Transverse colon (tissue), 3 donors: ENCODE measurements around the gene SP140L.

Experiments
- CTCF ChIP-seq, 5 experiments: fragments of 200-600 bp in 3 of 5; fragments of 450-650 bp in 2 of 5; sonication (generic) in 3 of 5; IDR thresholded peaks; 1 replicate in 2 of 5; 2 replicates in 3 of 5; pipeline ENCODE4 v1.5.1; 2016 to 2017; ENCODE audit warnings: antibody characterized with exemption in 5 of 5, inconsistent platforms in 3 of 5, mild to moderate bottlenecking in 2 of 5, moderate library complexity in 1 of 5
- EP300 ChIP-seq: sonication (generic); formaldehyde crosslinking; IDR thresholded peaks from one replicate; pipeline ENCODE4 v1.6.1; 2017; ENCODE audit warnings: antibody characterized with exemption, low read depth
- POLR2A ChIP-seq: fragments of 450-650 bp; IDR thresholded peaks from one replicate; pipeline ENCODE4 v1.6.1; 2016; ENCODE audit warnings: antibody characterized with exemption, mild to moderate bottlenecking, moderate library complexity

GRCh38 chr2:230439590-230439989 is 112.6 kb downstream of the SP140L start:
- TF ChIP-seq POLR2A (no peak), CTCF (IDR thresholded peaks at IDR 0.05) (no peak), EP300 (no peak)
